K562 (cell line): ENCODE measurements around the gene PRUNE1. TPM values are rescaled to one million over a fixed set of nuclear protein-coding genes. Genes with fewer than 3 reads are reported as not detected.

Experiments used
- ATAC-seq: fragments of 200-7000 bp; cut with Tn5 transposase; 3 replicates; pipeline ENCODE4 v1.9.1; 2020; ENCODE audit warnings: moderate library complexity
- BruUV-seq: library from RNA; stranded (reverse); fragments of 400-500 nt; replicated peaks from 2 replicates; lab custom pipeline; 2021; lab: Mats Ljungman, UMichigan
- CTCF ChIA-PET: fragments of 300-600 bp; formaldehyde crosslinking; extraction: SDS; loops from one replicate; lab custom pipeline; 2021; ENCODE audit warnings: low intra/inter-chr PET ratio; lab: Yijun Ruan, JAX
- POLR2A ChIA-PET: fragments of 300-600, 350-650 bp; sonication (Branson Sonifier 250); formaldehyde crosslinking; extraction: SDS; loops from one replicate; lab custom pipeline; 2021; ENCODE audit warnings: antibody characterized with exemption, inconsistent platforms; lab: Yijun Ruan, JAX
- DNase-seq, 4 experiments: peaks; one replicate each; pipeline versions ENCODE4 v3.0.0 to v3.0.0-alpha.2; 2011 to 2018; ENCODE audit warnings: low spot score in 3 of 4, mixed read lengths in 3 of 4; ENCODE audit errors: extremely low read depth in 1 of 4
- FAIRE-seq: peaks from 2 replicates; lab custom pipeline; 2011; peaks lifted over from hg19 to GRCh38; lab: Jason Lieb, UNC
- H2AFZ ChIP-seq: 2 replicates; pipeline ENCODE4 v1.6.0; 2011; ENCODE audit warnings: low read depth, low read length, control low read depth, inconsistent platforms
- H3K27ac ChIP-seq: fragments of 200-600 bp; 3 replicates; pipeline ENCODE4 v1.8.0; 2011; ENCODE audit warnings: low read depth, mild to moderate bottlenecking, control low read depth, inconsistent platforms, low read length, moderate library complexity, mixed read lengths; ENCODE audit errors: extremely low read depth
- H3K27me3 ChIP-seq, 2 experiments: fragments of 300-600 bp in 1 of 2; 2 replicates in 1 of 2; 3 replicates in 1 of 2; pipeline versions ENCODE4 v1.6.0 to v1.8.0; 2011; ENCODE audit warnings: inconsistent platforms in 2 of 2, low read length in 2 of 2, mild to moderate bottlenecking in 1 of 2, mixed read lengths in 1 of 2, moderate library complexity in 1 of 2; ENCODE audit not compliant: control insufficient read depth in 2 of 2, insufficient read depth in 2 of 2
- H3K36me3 ChIP-seq: fragments of 300-600 bp; 3 replicates; pipeline ENCODE4 v1.8.0; 2011; ENCODE audit warnings: mild to moderate bottlenecking, low read length, inconsistent platforms; ENCODE audit not compliant: control insufficient read depth, insufficient read depth
- H3K4me1 ChIP-seq, 2 experiments: fragments of 200-600 bp in 1 of 2; replicated peaks in 1 of 2; 2 replicates in 1 of 2; 3 replicates in 1 of 2; pipeline versions ENCODE4 v1.5.1 to v1.8.0; 2011; ENCODE audit warnings: inconsistent platforms in 2 of 2, low read length in 2 of 2, mild to moderate bottlenecking in 1 of 2, mixed read lengths in 1 of 2, moderate library complexity in 1 of 2; ENCODE audit not compliant: control insufficient read depth in 2 of 2, insufficient read depth in 2 of 2
- H3K4me2 ChIP-seq: 2 replicates; pipeline ENCODE4 v1.6.1; 2011; ENCODE audit warnings: low read length, control low read depth, inconsistent platforms, mixed read lengths; ENCODE audit not compliant: insufficient read depth
- H3K4me3 ChIP-seq: fragments of 200-600 bp; sonication (generic), shearing (Covaris generic); 2 replicates; pipeline ENCODE4 v1.5.1; 2016; ENCODE audit warnings: control low read depth, inconsistent platforms
- H3K79me2 ChIP-seq: fragments of 200-600 bp; 3 replicates; pipeline ENCODE4 v1.8.0; 2011; ENCODE audit warnings: low read length, inconsistent platforms; ENCODE audit not compliant: control insufficient read depth, insufficient read depth
- H3K9ac ChIP-seq, 2 experiments: 2 replicates each; pipeline versions ENCODE4 v1.6.0 to v1.6.1; 2011; ENCODE audit warnings: low read depth in 2 of 2, low read length in 2 of 2, control low read depth in 1 of 2, inconsistent platforms in 1 of 2, mild to moderate bottlenecking in 1 of 2, mixed read lengths in 1 of 2; ENCODE audit not compliant: insufficient read depth in 1 of 2
- H3K9me1 ChIP-seq: one replicate; pipeline ENCODE4 v1.6.0; 2011; ENCODE audit warnings: inconsistent platforms, mild to moderate bottlenecking, low read length, moderate library complexity; ENCODE audit not compliant: control insufficient read depth, insufficient read depth
- H3K9me3 ChIP-seq: replicated peaks from 2 replicates; pipeline ENCODE4 v1.5.1; 2011; ENCODE audit warnings: low read depth, low read length, inconsistent platforms; ENCODE audit not compliant: control insufficient read depth, insufficient read depth
- H4K20me1 ChIP-seq: replicated peaks from 2 replicates; pipeline ENCODE4 v1.6.1; 2011; ENCODE audit warnings: low read length, inconsistent platforms, mixed read lengths; ENCODE audit not compliant: control insufficient read depth, insufficient read depth
- ARID1B ChIP-seq: fragments of 450-650 bp; IDR thresholded peaks from 2 replicates; pipeline ENCODE4 v1.6.1; 2016; ENCODE audit warnings: antibody characterized with exemption, mild to moderate bottlenecking, inconsistent platforms
- CREBBP ChIP-seq: IDR thresholded peaks from one replicate; pipeline ENCODE4 v1.6.1; 2012; ENCODE audit warnings: low read depth, mild to moderate bottlenecking, control low read depth, inconsistent platforms, low read length
- TBL1XR1 ChIP-seq, 2 experiments: IDR thresholded peaks; 2 replicates each; pipeline ENCODE4 v1.6.1; 2012; ENCODE audit warnings: improper control_type of control experiment in 2 of 2, low read length in 2 of 2, mild to moderate bottlenecking in 1 of 2
- TFAP4 ChIP-seq: sonication (generic); formaldehyde crosslinking; IDR thresholded peaks from 2 replicates; pipeline ENCODE4 v1.8.0; 2022; ENCODE audit warnings: missing genetic modification reagents, mild to moderate bottlenecking, moderate library complexity, borderline replicate concordance
- ZBTB8A ChIP-seq: fragments of 450-650 bp; IDR thresholded peaks from 2 replicates; pipeline ENCODE4 v1.6.1; 2018; ENCODE audit warnings: mild to moderate bottlenecking, moderate library complexity; ENCODE audit not compliant: partially characterized antibody
- ZNF23 ChIP-seq: fragments of 250-450 bp; sonication (Bioruptor Pico); IDR thresholded peaks from 2 replicates; pipeline ENCODE4 v1.4.0; 2020; ENCODE audit warnings: mild to moderate bottlenecking
- WGBS: fragments of 100-300 bp; shearing (Covaris generic); methylation state at CpG from one replicate; pipeline ENCODE4 v1.1.6; 2016; ENCODE audit warnings: low coverage, mixed read lengths; ENCODE audit not compliant: insufficient coverage; ENCODE audit errors: missing lambda C conversion rate; 5-methylcytosine and 5-hydroxymethylcytosine counted together
- in situ Hi-C: fragments of 300-500 bp; cut with MboI; formaldehyde crosslinking; loops from 4 replicates; pipeline ENCODE4 v1.15.0; 2018; ENCODE audit warnings: inconsistent platforms, mixed read lengths
- intact Hi-C: fragments of 100-400 bp; cut with micrococcal nuclease; formaldehyde crosslinking; loops from 2 replicates; pipeline ENCODE4 v1.14.2; 2022
- polyA plus RNA-seq, 8 experiments: library from polyadenylated mRNA; depleted of rRNA in 4 of 8; stranded (reverse) in 5 of 8; unstranded in 3 of 8; fragments of >200 nt; fragmentation: Nextera tagmentation in 2 of 8; fragmentation: Illumina TruSeq in 1 of 8; extraction: Ambion mirVana in 2 of 8; extraction: Trizol in 1 of 8; gene quantifications; 2 replicates each; pipeline versions ENCODE4 v1.2.1 to v1.2.3, GENCODE V29; 2011 to 2014; ENCODE audit warnings: inconsistent platforms in 1 of 8, missing spikeins in 1 of 8
- total RNA-seq, 7 experiments: library from RNA; depleted of rRNA in 6 of 7; stranded (reverse); fragments of >200 nt in 6 of 7; fragmentation: Illumina TruSeq in 2 of 7; extraction: Trizol in 2 of 7; gene quantifications; 2 replicates each; pipeline versions ENCODE4 v1.2.1 to v1.2.3, GENCODE V29; 2011 to 2021; ENCODE audit warnings: low replicate concordance in 1 of 7
- TF ChIP-seq, protein P1 (sequence below): sonication (generic); formaldehyde crosslinking; IDR thresholded peaks from 2 replicates; pipeline ENCODE4 v1.8.1; 2023; ENCODE audit warnings: mild to moderate bottlenecking, missing genetic modification reagents, moderate library complexity
- TF ChIP-seq, protein P2 (sequence below), 2 experiments: IDR thresholded peaks; 2 replicates each; pipeline ENCODE4 v1.6.1; 2011; ENCODE audit warnings: borderline replicate concordance in 1 of 2, control low read depth in 1 of 2, low read depth in 1 of 2, low read length in 1 of 2, mild to moderate bottlenecking in 1 of 2, mixed read lengths in 1 of 2, moderate library complexity in 1 of 2; ENCODE audit not compliant: insufficient read depth in 1 of 2, insufficient read length in 1 of 2, poor library complexity in 1 of 2, severe bottlenecking in 1 of 2; ENCODE audit errors: extremely low read depth in 1 of 2
- TF ChIP-seq, protein P3 (sequence below): IDR thresholded peaks from 2 replicates; pipeline ENCODE4 v1.6.1; 2011; ENCODE audit warnings: borderline replicate concordance, low read depth, mild to moderate bottlenecking, moderate library complexity, low read length; ENCODE audit not compliant: insufficient read depth, poor library complexity, severe bottlenecking

Gene PRUNE1
- total and polyA plus RNA-seq, 9 of the 15 experiments (the other 6 are each of a cell fraction or from before 2014, with no cell fraction given): 16.7 to 48.3 (median 26.2) TPM

DNA sequence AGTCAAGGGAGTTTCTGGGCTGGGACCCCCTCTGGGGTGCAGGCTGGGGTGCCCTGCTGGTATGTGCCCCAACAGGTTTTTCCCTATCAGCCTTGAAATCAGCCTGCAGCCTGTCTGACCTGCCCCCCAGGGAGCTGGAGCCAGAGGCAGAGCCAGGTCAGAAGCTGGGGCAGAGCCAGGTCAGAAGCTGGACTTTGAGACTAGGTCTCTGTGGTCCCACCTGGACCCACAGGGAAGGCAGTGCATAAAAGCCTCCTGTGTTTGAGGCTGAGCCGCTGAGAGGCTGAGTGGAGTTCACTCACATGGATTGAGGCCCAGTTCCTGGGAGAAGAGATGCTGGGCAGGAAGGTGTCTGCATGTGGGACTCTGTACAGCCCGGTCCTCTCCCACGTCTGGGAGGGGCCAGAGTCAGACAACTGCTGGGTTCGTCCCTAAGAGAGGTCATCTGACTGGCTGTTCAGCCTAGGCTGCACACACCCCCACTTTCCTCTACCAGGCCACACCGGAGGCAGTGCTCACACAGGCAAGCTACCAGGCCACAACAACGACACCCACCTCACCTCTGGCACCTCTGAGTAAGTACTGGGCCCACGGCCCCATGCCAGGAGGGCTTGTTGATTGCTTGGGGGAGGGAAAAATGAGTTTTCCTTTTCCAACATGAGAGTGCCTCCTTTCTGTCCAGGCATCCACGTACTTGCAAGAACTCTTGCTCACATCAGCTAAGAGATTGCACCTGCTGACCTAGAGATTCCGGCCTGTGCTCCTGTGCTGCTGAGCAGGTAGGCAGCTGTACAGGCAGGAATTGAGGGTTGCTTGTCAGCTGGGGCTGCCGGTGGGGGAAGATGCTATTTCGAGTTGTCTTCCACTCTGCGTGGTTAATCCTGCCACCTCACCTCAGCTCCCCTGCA, 26.2 kb upstream of the PRUNE1 start, which contains the start of gene ANXA9 (continued):
- TF ChIP-seq, protein P1, sequence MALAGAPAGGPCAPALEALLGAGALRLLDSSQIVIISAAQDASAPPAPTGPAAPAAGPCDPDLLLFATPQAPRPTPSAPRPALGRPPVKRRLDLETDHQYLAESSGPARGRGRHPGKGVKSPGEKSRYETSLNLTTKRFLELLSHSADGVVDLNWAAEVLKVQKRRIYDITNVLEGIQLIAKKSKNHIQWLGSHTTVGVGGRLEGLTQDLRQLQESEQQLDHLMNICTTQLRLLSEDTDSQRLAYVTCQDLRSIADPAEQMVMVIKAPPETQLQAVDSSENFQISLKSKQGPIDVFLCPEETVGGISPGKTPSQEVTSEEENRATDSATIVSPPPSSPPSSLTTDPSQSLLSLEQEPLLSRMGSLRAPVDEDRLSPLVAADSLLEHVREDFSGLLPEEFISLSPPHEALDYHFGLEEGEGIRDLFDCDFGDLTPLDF (CRISPR knock-in tag): no peak
- TF ChIP-seq ZNF23 (no peak), ZBTB8A (no peak), ARID1B (no peak)

- H3K79me2 ChIP-seq: no peaks in the 10 kb centered on the region
- H2AFZ ChIP-seq: no peak overlapping the region
- no TSS peak for BruUV-seq
- DNase-seq (no peak), FAIRE-seq (peak; percentile 37), ATAC-seq (no peak)
- intact Hi-C loops: no loop called here
- H4K20me1 ChIP-seq: no peaks in the 10 kb centered on the region
- no peak overlapping the region for H3K27ac ChIP-seq
- H3K9me1 ChIP-seq: peaks cover 2% of the 10 kb centered on the region
- 6% methylated on average over 2 of the region's 2 CpGs for WGBS
- ChIA-PET CTCF (no interaction called here), POLR2A (interaction anchor here (0.9 to 3.0 kb wide), 5 partner anchors 8 to 26 kb away, joined by 3 to 21 read pairs (median 4); no protein-coding TSS in a partner anchor)
- H3K9ac ChIP-seq: no peak overlapping the region
- H3K27me3 ChIP-seq: no peaks in the 10 kb centered on the region
- no peaks in the 10 kb centered on the region for H3K36me3 ChIP-seq
- no peaks in the 10 kb centered on the region for H3K9me3 ChIP-seq
- H3K4me2 ChIP-seq: no peak overlapping the region
- H3K4me3 ChIP-seq: no peak overlapping the region
- peaks cover 20 to 27% of the 10 kb centered on the region in 2 experiments for H3K4me1 ChIP-seq
- in situ Hi-C loops: no loop called here
- 0 out of 2 replicates have a peak, but pooled peaks have one; percentile 22 for TF ChIP-seq TFAP4 (CRISPR knock-in tag)
- TF ChIP-seq TBL1XR1 (IDR thresholded peaks at IDR 0.05; ENCODE audit: low read length in 2 of 2): no peak
- TF ChIP-seq, protein P2, sequence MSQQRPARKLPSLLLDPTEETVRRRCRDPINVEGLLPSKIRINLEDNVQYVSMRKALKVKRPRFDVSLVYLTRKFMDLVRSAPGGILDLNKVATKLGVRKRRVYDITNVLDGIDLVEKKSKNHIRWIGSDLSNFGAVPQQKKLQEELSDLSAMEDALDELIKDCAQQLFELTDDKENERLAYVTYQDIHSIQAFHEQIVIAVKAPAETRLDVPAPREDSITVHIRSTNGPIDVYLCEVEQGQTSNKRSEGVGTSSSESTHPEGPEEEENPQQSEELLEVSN (IDR thresholded peaks at IDR 0.05; ENCODE audit: borderline replicate concordance in 1 of 2, extremely low read depth in 1 of 2, insufficient read depth in 1 of 2, insufficient read length in 1 of 2, low read depth in 1 of 2, low read length in 1 of 2, poor library complexity in 1 of 2, severe bottlenecking in 1 of 2): peak in 1 of 2 experiments; percentile 26
- TF ChIP-seq CREBBP: no peak
- TF ChIP-seq, protein P3, sequence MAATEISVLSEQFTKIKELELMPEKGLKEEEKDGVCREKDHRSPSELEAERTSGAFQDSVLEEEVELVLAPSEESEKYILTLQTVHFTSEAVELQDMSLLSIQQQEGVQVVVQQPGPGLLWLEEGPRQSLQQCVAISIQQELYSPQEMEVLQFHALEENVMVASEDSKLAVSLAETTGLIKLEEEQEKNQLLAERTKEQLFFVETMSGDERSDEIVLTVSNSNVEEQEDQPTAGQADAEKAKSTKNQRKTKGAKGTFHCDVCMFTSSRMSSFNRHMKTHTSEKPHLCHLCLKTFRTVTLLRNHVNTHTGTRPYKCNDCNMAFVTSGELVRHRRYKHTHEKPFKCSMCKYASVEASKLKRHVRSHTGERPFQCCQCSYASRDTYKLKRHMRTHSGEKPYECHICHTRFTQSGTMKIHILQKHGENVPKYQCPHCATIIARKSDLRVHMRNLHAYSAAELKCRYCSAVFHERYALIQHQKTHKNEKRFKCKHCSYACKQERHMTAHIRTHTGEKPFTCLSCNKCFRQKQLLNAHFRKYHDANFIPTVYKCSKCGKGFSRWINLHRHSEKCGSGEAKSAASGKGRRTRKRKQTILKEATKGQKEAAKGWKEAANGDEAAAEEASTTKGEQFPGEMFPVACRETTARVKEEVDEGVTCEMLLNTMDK: no peak
Observed at GRCh38 chr1:150985179-150985825, 22.9 kb upstream of the PRUNE1 start.
